Spleen (tissue), 7 donors: ENCODE results near the gene RIMS3.
A peak's percentile ranks its signal among the peaks of the same experiment; 100 is the strongest.

Experiments
- CTCF ChIP-seq, 11 experiments: fragments of 200-600 bp in 7 of 11; fragments of 450-650 bp in 4 of 11; sonication (generic) in 4 of 11; IDR thresholded peaks in 8 of 11; conservative IDR thresholded peaks in 3 of 11; 1 replicate in 7 of 11; 2 replicates in 4 of 11; pipeline versions ENCODE4 v1.4.0 to v1.8.0; 2016 to 2021; ENCODE audit warnings: antibody characterized with exemption in 11 of 11, inconsistent platforms in 4 of 11, mild to moderate bottlenecking in 1 of 11
- POLR2A ChIP-seq, 3 donors: fragments of 450-650 bp; IDR thresholded peaks; one replicate each; pipeline ENCODE4 v1.5.1; 2017; ENCODE audit warnings: antibody characterized with exemption in 3 of 3, mild to moderate bottlenecking in 1 of 3
- POLR2AphosphoS5 ChIP-seq, 3 donors: sonication (generic); formaldehyde crosslinking; IDR thresholded peaks; one replicate each; pipeline ENCODE4 v1.5.1; 2017; ENCODE audit warnings: antibody characterized with exemption in 3 of 3
- donor health status: DM: no; HTN: no; CAD: no; lungs with moderate emphysema.
- donor health status: DM: no; HTN: no; CAD: no.
- donor health status: DM: no; HTN: no; CAD: no.

DNA sequence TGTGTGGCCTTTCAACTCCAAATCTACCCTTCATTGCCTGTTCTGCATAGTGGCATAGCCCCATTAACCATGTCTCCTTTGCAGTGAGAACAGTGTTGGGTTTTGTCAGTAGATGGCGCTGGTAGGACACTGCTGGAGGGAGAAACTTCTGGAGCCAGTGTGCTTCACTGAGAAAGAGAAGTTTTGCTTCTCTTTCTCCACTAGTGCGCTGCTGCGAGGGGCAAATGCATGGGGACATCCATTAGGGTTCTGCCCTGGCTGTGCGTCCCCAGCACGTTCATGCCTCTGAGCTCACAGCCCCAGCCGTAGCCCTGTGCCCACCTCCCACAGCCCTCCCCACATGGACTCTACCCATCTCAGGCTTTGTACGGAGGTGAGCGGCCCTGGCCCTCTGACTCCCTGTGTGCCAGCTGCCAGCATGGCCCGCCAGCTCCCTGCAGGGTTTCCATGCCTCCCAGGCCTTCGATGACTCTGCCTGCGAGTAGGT lies 53.1 kb downstream of the RIMS3 start:
- TF ChIP-seq POLR2A (IDR thresholded peaks at IDR 0.05) (no peak), CTCF (IDR thresholded peaks at IDR 0.05 in 8 of 11, conservative IDR thresholded peaks at IDR 0.05 in 3 of 11) (peak; percentile 70 to 87 (median 81)), POLR2AphosphoS5 (IDR thresholded peaks at IDR 0.05) (peak in 1 of 3 donors; percentile 6)
